ENCODE measurements around the gene FHL1.

The FHL1 gene

DNA sequence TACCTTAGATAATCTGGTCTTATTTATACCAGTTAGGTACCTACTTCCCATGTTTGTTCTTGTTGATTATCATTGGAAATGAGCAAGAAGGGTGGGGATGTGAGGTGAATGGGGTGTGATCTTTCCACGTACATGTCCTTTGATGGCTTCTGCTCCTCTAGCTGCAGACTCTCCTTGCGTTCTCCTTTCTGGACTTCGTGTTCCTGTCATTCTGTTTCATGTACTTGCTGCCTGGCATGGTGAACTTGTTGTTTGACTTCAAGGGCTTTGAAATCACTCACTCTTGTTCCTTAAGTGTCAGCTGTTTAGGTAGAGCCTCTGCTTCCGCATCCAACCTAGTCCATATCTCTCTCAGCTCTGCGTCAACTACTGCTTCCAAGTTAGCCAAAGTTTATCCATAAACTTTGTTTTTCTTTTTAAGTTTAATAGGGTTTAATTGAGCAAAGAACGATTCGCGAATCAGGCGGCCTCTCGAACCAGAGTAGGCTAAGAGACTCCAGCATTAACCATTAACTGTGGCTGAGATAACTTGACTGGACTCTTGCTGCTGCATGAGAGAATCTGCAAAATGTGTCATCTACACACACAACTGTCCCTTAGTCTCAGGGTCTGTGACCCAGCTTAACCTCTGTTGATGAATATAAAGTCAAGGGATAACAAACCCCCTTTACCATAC lies 42.8 kb downstream of the FHL1 start:
- DNase-seq = no peak

DNA sequence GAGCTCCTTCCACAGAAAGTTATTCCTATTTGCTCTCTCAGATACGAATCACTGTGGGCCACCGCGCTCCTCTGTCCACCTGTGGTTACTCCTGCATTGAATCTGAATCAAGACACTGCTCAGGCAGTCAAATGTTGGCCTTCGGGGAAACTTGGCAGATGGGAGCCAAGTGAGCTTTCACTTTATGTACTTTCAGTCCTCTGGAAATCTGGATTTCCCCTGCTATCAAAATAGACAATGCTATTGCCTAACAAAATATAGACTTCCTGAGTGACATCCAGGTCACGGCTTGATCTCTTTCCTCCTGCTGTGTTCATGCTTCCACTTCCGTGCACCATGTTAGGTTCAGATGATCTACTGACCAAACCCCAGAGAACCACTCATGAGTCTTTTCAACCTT lies 43.8 kb downstream of the FHL1 start:
- no peak for DNase-seq

DNA sequence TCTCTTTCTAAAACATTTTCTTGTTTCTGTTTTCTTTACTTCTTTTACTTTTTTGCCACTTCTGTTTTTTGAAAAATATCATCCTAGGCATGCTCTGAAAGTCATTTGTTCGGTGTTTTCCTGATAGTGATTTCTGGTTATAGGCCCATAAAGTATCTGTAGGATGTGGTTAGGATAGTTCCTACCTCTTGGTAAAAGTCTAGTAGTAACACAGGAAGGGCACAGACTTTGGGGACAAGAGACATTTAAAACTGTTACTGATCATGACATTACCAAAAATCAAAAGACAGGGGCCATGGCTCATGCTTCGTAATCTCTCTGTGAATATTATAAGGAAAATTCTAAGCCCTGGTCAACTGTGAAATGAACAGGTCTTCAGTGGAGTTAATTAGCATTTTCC lies 44.8 kb downstream of the FHL1 start:
- DNase-seq = no peak

DNA sequence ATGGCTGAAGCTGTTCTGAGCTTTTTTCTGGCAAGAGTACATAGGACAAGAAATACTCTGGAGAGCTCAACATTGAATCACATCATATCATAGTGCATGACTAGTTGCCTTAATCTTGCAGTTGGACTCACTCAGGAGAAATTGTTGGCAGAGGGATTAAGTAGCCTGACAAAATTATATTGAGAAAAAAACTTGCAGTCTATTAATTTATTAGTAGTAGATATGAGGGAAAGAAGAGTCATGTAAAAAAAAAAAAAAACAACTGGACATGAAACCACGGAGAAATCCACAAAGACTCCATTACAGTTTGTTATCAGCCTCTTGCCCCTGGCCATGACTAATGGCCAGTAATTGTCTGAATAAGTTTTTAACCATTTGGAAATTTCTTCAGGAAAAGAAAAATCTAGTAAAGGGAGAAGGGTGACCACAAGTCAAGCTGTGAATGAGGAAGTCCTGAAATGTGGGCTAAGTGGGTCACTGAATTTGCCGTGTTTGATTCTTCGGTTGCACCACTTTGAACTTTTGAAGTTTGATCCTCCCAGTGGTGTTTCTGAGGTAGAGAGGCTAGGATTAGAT lies 45.6 kb downstream of the FHL1 start:
- no peak for DNase-seq

DNA sequence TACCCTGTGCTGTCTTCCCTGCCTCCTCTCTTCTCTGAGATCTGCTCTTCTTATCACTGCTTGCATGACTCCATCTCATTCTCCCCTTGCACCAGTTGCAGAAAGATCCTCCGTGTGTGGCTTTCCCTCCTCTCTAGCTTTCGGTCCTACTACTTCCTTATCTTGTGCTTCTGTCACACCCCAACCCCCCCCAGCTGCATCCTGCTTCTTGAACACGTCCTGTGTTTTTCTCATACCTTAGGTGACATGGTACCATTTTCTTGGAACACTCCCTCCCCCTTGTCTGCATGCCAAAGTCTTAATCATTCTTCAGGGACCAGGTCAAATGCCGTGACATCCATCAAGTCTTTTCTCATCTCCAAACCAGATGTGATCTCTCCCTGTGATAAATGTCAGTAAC lies 46.4 kb downstream of the FHL1 start:
- no peak for DNase-seq

DNA sequence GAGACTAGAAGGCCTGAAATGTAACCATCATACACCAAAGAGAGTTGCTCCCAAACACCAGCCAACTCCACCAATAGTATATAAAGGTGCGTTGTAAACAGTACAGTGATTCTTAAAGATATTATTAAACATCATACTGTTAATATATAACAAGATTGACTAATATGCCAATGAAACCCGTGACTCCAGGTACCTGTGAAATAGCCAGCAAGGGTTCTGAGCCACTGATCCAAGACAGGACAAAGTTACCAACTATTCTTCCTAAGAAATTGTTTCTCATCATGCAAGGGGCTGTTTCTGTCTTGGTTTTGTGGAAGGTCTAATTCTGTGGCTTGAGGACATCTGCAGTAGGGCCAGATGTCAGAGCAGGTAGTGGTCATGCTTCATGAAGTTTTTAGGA lies 47.2 kb downstream of the FHL1 start:
- DNase-seq = no peak

DNA sequence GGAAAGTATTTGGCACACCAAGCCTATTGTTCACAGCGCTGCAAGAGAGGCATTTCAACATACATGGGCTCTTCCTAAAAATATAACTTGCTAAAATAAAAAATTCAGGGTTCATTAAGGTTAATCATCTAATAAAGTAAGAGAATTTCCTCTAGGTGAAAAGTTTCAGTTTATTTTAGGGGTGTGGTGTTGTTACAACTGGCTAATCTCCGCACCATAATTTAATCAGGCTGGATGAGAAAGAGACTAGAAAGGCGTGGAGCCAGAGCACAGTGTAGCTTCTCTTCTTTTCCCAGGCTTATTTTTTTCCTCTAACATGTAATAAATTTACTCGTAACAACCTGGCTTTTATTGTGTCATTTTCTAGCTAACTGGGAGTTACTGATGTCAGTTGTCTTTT lies 47.9 kb downstream of the FHL1 start:
- no peak for DNase-seq

DNA sequence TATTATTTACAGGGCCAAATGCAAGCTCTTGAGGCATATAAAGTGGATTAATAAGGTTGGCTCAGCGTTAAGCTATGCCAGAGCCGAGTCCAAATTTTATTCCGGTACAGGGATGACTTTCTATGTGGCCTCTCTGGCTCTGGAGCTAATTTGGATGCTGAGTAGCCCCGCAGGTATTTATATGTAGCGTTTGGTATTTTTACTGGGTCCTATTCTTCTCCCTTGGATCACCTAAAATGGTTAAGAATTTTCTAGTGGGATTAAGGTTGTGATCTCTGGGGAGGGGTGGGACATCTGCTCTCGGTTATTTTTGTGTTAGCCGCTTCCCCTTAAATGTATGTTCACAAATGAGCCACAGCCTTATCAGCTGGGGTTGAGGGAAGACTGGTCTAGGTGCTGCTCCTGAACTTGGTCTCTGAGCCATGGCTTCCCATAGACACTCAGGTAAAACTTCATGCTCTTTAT lies 49.4 kb downstream of the FHL1 start:
- no peak for DNase-seq

DNA sequence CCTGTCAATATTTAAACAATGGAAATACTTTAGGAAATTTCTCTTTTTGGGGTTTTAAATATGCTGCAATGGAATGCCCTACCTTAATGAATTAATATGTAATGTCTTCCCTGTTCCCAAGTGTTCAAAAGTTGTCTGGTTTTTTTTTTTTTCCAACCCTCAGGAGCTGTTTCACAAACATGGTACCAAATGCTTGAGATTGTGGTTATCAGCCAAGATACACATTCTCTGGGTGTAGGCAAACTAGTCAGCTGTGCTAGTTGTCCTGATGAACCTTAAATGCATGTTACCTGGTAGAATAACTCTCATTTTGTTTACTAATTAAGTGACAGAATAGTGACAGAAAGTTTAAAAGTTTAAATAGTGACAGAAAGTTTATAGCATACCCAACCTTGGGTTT lies 50.7 kb downstream of the FHL1 start:
- no peak for DNase-seq

DNA sequence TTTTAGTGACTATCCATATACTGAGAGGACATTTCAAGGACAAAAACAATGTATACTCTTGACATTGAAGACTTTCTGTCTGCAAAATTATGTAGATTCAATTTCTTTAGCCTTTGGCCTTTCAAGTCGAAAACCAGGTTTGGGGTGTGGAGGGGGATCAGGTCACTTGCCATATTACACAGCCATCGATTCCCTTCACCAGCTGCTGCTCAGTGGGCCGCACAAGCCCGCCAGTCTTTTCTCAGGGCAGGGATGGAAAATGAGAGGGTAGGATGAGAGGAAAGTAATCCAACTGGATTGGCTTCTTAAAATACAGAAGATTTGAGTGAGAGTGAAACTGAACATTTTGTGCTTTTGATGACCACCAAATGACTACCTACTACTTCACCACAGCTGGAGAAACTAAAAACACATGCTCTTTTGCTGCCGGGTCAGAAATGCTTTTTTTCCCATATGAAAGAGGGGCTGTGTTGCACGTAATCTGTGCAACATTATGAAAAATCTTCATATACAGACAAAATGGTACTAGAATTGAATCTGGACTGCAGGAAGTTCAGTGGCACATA lies 51.4 kb downstream of the FHL1 start:
- DNase-seq = no peak

DNA sequence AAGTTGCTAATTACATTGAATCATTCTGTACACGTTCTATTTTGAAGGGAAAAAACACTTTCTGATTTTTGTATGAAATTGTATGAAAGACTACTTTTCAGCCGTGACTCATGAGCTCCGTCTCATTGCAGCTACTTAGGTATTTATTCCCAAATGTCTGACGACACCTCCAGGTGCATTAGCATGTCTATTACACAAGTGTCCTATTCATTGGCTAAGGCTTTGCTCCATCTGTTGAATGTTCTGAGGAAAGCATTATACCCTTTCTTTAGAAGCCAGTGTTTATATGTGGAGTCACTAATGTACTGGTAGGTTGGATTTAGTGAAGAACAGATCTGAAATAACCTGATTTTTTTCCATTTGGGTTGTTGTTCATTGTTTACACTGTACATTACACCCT lies 52.0 kb downstream of the FHL1 start:
- no peak for DNase-seq

DNA sequence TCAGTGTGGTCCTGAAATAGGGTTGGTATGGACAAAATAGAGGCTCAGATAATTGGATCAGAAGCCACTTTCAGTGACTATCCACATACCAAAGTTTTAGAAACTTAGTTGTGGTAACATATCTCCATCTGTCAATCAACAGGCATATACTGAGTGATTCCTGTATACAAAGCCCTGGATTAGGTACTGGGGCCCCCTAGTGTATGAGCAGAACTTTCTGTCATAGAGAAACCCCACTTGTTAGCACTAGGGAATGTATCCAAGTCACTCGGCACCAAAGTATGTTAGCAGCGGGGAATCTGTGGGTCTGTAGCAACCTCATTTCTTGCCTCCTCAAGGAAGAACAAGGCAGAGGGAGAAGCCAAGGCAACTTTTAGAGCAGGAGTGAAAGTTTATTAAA lies 53.1 kb downstream of the FHL1 start:
- DNase-seq = peak; percentile 42

DNA sequence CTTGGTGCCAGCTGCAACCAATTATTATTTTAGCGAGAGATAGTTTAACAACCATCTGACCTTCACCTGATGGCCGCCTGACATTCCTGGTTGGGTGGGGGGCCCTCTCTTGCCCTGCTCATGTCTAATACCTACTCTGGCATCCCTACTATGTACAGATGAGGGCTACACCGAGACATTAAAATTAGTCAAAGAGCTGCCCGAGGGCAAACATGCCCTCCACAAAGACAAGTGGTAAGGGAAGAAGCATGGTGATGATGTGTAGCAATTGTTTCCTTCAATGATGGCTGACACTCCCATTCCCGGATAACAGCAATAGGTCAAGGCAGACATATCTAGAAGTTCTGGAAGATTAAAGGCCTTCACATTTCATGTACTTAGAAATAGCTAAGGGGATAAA lies 54.3 kb downstream of the FHL1 start:
- no peak for DNase-seq

DNA sequence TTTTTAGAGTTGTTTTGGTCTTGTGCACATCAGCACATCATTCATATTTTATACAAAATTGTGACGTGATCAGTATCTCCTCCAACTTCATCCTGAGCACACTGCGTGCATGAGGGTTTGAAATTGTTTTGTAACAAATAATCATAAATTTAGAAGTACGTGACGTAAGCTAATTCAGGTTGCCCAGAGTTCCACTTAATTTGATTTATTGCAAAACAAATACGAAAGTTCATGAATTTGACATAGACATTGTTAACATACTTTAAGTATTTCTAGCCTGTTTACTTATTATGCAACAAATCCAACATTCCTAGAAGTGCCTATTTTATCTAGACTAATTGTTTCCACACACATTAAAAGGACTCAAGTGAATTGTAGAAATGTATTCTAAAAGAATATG lies 55.6 kb downstream of the FHL1 start:
- no peak for DNase-seq

DNA sequence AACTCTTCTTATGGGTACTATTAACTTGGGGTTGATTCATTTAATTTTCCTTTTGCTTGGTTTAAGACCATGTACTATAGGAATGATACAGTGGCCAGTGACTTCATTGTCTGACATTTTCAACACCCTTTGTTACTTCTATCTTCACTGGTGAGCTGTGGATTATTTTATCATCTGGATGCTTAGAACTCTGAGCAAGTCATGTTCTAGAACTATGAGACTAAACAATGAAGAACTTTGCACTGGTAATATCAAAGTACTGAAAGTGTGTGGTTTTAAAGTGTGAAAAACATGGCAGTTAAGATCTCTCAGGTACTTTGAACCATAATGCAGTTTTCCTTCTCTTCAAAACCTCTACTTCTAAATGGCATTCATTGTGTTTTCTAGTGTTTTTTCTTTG lies 56.1 kb downstream of the FHL1 start:
- no peak for DNase-seq

DNA sequence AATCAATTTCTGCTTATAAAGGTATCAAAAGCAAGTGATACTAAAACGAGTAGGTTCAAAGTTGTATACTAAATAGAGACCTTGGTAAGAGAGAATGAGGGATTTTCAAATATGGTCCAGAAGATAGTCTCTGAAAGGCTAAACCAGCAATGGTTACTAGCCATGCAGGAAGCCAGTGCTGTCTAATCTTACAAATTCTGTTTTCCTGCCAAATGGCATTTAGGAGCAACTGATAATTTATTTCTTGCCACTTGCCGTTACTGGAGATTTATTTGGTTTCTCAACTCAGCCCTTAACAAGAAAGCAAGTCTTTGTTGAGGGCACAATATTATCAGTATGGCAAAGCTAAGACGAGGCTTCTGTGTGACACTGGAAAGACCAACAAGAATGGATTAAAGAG lies 56.6 kb downstream of the FHL1 start:
- DNase-seq = no peak

DNA sequence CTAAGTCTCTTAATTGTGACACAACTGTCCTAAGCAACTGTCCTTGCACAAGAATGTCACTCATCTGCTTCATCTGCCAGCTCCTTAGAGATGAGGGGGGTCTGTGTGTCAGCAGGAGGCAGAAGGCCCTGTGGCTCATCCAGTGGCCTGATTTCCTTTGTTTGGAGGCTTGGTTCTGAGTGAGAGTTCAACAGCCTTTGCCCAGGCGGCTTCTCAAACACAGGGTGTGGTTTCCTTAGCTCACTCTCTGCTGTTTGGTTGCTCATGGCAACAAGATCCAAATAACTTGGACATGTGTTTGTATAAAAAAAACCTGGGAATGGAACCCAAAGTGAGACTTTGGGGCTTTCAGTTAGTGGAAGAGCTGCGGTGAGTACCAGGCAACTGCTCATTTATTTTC lies 57.2 kb downstream of the FHL1 start:
- no peak for DNase-seq

DNA sequence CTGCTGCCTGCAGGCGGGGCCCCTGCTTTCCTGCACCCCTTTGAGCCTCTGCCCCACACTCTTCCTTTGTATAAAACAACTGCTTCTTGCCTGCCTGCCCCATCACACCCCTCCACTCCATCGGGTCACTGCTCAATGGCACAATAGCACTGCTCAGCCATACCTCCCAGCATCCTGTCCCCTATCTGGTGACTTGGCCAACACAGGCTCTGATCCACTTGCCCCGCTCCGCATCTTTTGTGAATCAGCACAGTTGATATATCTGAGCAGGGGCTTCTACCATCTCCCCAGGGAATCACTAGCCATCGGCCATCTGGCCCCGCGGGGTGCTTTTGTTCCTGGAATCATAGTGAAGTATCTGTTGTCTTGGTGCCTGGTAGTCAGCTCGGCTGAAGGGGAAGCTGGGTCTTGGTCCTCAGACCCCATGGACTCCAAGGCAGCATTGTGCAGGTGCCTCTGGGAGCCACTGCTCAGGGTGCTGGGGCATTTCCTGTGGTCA lies 58.6 kb downstream of the FHL1 start:
- DNase-seq = no peak

DNA sequence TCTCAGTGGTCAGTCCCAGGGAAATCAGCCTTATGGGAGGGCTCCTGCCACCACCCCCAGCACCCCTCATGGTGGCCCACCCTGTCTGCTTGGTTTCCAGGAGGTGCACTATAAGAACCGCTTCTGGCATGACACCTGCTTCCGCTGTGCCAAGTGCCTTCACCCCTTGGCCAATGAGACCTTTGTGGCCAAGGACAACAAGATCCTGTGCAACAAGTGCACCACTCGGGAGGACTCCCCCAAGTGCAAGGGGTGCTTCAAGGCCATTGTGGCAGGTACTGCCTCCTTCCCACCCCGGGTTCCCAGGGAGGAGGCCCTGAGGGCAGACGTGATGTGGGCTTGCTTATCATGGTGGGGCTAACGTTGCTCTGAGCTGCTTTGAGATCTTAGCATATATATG lies 59.6 kb downstream of the FHL1 start:
- no peak for DNase-seq

DNA sequence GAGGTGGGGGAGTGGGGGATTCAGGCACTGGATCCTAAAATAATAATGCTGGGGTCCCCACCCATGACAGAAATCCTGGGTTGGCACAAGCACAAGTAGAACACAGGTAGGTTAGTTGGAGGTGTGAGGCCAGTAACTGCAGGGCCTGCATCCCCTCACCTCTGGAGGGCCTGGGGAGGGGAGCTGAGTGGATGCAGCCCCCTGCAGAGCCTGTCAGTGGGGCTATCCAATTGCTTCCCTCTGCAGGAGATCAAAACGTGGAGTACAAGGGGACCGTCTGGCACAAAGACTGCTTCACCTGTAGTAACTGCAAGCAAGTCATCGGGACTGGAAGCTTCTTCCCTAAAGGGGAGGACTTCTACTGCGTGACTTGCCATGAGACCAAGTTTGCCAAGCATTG lies 60.2 kb downstream of the FHL1 start:
- no peak for DNase-seq

DNA sequence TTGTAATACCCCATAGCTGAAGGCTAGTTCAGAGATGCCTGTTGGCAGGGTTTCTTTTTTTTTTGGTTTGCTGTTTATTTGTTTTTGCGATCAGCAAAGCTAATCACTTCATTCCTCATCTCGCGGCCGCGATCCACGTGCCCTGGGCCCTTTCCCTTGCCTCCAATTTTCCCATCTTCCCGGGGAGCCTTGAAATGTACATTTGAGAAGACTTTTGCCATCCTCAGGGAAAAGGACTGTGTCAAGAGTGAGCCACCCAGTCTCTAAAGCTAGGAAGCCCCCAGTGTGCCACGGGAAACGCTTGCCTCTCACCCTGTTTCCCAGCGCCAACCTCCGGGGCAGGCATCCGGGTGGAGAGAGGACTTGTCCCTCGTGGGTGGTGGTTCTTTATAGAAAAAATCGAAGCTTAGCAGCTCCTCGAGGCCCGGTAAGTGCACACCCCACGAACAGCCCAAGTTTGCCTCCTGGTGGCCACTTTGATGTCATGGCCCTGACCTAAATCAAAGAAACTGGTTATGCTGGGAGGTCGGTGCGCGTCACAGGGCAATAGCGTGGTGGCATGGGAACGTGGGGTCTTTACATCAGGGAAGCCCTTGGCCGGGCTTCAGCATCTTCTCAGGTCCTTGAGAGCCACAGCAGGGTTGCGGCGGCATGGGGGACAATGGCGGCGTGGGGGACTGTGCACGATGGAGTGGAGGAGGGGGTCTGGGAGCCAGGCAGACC lies 61.8 kb downstream of the FHL1 start:
- DNase-seq = peak; percentile 65

DNA sequence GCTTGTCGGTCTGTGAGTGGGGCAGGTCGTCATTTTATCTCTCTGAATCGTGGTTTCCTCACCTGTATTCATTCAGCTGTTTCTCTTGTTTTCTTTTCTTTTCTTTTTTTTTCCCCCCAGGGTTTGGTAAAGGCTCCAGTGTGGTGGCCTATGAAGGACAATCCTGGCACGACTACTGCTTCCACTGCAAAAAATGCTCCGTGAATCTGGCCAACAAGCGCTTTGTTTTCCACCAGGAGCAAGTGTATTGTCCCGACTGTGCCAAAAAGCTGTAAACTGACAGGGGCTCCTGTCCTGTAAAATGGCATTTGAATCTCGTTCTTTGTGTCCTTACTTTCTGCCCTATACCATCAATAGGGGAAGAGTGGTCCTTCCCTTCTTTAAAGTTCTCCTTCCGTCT lies 62.4 kb downstream of the FHL1 start:
- no peak for DNase-seq

DNA sequence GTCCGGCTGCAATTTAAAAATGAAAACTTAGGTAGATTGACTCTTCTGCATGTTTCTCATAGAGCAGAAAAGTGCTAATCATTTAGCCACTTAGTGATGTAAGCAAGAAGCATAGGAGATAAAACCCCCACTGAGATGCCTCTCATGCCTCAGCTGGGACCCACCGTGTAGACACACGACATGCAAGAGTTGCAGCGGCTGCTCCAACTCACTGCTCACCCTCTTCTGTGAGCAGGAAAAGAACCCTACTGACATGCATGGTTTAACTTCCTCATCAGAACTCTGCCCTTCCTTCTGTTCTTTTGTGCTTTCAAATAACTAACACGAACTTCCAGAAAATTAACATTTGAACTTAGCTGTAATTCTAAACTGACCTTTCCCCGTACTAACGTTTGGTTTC lies 62.9 kb downstream of the FHL1 start:
- no peak for DNase-seq

DNA sequence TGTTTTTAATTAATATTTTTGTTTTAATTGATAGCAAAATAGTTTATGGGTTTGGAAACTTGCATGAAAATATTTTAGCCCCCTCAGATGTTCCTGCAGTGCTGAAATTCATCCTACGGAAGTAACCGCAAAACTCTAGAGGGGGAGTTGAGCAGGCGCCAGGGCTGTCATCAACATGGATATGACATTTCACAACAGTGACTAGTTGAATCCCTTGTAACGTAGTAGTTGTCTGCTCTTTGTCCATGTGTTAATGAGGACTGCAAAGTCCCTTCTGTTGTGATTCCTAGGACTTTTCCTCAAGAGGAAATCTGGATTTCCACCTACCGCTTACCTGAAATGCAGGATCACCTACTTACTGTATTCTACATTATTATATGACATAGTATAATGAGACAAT lies 63.5 kb downstream of the FHL1 start:
- DNase-seq = no peak
